Fibroblast of skin of abdomen (primary cell): ENCODE data around the gene CRB3.

ENCODE experiments used
- DNase-seq: peaks from one replicate; pipeline ENCODE4 v3.0.0-alpha.2; 2013

The CRB3 gene

GRCh38 chr19:6467384-6467783, 3.3 kb downstream of the CRB3 start:
- no peak for DNase-seq

GRCh38 chr19:6470173-6470572, 6.1 kb downstream of the CRB3 start:
- no peak for DNase-seq

DNA sequence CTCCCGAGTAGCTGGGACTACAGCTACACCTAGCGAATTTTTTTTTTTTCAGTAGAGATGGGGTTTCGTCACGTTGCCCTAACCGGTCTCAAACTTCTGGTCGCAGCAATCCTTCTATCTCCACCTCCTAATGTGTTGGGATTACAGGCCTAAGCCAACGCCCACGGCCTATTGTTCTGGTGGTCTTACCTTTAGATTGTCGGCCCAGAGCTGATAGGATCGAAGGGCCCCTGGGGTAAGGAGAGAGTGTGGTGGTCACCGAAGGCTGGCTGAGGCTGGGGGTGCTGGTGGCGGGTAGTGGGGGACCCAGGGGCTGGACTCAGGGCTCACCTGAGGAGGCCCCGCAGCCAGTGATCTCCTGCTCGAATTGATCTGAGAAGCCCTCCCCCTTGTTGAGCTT, 7.0 kb downstream of the CRB3 start:
- DNase-seq, result no peak

DNA sequence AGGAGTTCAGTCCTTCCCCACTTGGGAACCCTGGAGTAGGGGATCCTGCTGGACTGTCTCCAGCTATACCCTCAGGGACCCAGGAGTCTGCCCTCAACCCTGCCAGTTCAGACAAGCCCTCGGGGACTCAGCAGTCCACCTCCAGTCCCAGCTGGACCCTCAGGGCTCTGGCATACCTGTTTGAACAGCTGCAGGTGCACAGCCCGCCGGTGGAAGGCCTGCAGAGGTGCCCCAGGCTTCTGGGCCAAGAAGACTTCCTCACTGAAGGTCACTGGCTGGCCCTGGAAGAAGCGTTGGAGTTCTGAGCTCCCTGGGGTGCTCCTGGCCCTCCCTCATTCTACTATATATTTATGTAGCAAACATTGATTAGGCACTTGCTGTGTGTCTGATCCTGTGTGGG, 8.6 kb downstream of the CRB3 start:
- DNase-seq, result no peak

DNA sequence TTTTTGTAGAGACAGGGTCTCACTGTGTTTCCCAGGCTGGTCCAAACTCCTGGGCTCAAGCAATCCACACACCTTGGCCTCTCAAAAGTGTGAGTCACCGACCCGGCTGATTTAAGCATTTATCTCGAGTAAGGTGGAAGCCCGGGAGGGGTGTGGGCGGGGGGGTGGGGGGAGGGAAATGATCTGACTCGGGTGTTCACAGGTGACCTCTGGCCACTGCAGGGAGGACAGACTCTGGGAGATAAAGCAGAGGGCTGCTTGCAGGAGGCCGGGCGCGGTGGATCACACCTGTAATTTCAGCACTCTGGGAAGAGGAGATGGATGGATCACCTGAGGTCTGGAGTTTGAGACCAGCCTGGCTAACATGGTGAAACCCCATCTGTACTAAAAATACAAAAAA, 9.6 kb downstream of the CRB3 start:
- DNase-seq, result no peak

GRCh38 chr19:6475321-6476108, 11.4 kb downstream of the CRB3 start:
- no peak for DNase-seq

- peak; percentile 27 for DNase-seq
Observed at GRCh38 chr19:6476155-6476895, 12.3 kb downstream of the CRB3 start.

- DNase-seq, result no peak
Observed at GRCh38 chr19:6476896-6477431, 12.9 kb downstream of the CRB3 start.

DNA sequence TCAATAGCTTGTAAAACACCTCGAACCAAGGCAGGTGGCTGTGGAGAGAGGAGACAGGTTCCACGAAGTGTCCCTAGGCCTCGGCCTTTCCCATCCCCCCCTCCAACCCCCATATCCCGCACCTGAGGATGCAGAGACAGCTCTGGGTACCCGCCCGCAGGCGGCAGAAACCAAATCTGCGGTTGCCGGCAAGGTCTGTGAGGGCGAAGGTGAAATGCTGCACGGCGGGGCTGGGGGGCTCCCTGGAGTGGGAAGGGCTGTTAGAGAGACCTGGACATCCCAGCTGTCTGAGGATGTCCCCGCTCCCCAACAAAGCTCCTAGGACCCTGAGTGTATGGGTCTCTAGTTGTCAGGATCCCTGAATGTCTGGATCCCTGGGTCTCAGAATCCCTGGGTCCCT, 14.7 kb downstream of the CRB3 start:
- no peak for DNase-seq

GRCh38 chr19:6479836-6480398, 15.8 kb downstream of the CRB3 start:
- no peak for DNase-seq

GRCh38 chr19:6480848-6481415, 16.9 kb downstream of the CRB3 start:
- DNase-seq, result no peak

DNA sequence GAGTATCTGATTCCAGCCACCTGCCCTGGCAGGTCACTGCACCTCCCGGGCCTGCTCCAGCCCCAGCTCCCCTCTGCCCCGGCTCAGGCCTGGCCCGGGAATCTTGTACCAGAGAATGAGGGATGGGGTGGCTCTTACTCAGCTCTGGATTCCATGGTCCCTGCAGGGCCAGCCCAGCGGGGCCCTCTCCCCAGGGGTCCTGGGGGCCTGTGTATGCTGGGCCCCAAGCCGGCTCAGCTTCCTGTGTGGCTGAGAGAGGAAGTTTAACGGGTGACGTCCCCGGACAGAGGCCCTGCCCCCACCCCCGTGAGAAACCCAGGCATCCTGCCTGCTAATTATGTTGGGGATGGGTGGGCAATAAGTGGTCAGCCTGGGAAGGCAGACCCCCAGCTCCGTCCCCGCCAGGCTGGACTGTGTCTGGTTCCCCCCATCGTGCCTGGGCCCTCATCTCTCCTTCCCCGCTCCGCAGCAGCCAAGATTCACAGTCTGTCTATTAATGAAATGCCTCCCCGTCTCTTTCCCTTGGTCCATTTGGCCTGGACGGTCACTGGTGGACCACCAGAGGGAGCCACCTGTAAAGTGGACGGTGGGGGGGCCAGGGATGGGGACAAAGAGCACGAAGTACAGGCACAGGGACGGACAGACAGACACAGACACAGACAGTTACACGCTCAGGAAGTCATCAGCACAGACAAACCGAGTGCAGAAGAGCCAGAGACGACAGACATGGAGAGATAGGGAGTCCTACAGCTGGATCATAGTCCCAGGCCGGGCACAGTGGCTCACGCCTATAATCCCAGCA, 17.7 kb downstream of the CRB3 start, which contains the start of gene DENND1C:
TSS of gene DENND1C (minus strand) at position 247 of the 802 bp plus-strand sequence. CDS start at position 155, 92 bp downstream.
- no peak for DNase-seq

DNA sequence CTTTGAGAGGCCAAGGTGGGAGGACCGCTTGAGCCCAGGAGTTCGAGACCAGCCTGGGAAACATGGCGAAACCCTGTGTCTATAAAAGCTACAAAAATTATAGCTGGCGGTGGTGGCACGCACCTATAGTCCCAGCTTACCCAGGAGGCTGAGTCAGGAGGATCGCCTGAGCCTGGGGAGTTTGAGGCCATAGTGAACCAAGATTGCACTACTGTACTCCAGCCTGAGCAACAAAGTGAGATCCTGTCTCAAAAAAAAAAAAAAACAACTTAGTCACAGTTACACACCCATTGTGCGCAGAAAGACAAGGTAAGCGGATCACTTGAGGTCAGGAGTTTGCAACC, 18.2 kb downstream of the CRB3 start:
- no peak for DNase-seq

DNA sequence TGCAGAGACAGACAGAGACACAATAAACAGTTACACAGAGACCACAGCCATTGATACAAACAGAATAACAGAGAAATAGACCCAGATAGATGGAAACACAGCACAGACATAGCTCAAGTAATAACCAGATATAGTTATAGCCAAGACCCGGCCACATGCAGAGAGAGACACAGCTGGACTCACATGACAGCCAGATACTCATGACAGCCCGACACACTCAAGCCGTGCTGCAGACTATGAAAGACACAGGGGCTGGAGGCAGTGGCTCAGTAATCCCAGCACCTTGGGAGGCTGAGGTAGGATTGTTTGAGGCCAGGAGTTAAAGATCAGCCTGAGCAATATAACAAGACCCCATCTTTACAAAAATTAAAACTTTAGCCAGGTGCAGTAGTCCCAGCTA, 19.2 kb downstream of the CRB3 start:
- no peak for DNase-seq

DNA sequence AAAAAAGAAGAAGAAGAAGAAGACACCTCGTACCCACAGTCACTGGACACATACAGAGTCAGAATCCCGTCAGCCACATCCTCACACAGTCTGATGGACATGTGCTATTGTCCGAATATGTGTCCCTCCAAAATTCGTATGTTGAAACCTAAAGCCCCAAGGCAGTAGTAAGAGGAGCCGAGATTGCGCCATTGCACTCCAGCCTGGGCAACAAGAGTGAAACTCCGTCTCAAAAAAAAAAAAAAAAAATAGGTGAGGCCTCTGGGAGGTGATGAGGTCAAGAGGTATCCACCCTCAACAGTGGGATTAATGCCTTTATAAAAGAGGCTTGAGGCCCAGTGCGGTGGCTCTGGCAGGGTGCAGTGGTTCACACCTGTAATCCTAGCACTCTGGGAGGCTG, 20.2 kb downstream of the CRB3 start:
- no peak for DNase-seq

GRCh38 chr19:6484831-6485230, 20.8 kb downstream of the CRB3 start:
- DNase-seq, result no peak

DNA sequence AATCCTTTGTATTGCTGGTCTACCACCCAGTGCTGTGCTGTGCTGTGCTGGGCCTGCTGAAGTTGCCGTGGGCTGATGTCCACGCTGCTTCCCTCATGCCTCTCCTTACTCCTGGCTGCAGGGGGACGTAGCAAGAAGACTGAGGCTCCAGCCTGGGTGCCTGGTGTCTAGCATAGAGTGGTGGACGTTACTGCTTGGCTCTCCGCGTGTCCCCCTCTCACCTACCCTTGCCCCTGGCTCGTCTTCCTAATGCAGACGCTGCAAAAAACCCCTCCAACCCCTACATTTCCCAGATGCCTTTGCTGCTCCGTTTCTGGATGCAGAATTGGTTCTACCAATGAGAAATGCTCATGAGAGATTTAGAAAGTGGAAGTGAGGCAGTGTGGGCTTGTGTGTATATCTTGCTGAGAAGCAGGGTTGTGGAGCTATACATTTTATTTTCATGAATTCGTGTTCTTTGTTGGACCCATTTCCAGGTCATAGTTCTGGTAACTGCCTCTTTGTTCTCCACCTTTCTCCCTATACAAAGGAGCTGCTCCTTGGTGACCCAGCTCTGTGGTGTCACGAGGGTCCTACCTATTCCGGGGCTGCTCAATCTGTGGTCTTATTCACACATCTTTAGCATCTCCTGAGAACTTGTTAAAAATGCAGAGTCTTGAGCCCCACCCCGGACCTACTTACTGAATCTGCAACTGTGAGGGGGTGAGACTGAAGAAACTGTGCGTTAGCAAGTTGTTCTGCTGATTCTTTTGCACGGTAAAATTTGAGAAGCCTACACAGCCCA, 25.4 kb downstream of the CRB3 start:
- DNase-seq, result no peak

- no peak for DNase-seq
Observed at GRCh38 chr19:6490134-6490533, 26.1 kb downstream of the CRB3 start.

GRCh38 chr19:6491802-6492592, 27.9 kb downstream of the CRB3 start:
- DNase-seq, result no peak

DNA sequence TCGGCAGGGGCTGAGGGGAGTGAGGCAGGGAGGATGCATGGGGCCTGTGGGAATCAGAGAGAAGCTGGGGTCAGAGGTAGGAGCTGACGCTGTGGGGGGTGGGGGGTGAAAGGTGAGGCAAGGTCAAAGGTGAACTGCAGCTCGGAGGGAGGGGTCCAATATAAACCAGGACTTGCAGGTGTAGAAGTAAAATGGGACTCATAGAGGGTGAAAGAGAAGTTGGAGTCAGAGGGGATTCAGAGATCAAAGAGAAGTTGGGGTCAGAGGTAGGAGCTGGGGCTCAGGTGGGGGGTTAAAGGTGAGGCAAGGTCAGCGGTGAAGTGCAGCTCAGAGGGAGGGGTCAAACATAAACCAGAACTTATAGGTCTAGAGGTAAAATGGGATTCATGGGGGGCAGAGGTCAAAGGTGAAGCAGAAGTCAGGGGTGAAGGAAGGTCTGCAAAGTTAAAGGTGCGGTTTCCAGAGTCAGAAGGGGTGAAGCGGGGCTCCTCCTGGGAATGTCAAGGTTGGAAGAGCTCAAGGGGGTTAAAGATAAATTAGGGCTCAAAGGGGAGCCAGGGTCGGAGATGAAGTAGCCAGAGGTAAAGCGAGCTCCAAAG, 30.5 kb downstream of the CRB3 start:
- DNase-seq, result no peak
